ENCODE results near the gene METRNL.
"Not testable (repeated sequence)": the region's sequence is repeated elsewhere in the genome, so short reads cannot be mapped to it uniquely, and the experiment has no call there.

METRNL gene

DNA sequence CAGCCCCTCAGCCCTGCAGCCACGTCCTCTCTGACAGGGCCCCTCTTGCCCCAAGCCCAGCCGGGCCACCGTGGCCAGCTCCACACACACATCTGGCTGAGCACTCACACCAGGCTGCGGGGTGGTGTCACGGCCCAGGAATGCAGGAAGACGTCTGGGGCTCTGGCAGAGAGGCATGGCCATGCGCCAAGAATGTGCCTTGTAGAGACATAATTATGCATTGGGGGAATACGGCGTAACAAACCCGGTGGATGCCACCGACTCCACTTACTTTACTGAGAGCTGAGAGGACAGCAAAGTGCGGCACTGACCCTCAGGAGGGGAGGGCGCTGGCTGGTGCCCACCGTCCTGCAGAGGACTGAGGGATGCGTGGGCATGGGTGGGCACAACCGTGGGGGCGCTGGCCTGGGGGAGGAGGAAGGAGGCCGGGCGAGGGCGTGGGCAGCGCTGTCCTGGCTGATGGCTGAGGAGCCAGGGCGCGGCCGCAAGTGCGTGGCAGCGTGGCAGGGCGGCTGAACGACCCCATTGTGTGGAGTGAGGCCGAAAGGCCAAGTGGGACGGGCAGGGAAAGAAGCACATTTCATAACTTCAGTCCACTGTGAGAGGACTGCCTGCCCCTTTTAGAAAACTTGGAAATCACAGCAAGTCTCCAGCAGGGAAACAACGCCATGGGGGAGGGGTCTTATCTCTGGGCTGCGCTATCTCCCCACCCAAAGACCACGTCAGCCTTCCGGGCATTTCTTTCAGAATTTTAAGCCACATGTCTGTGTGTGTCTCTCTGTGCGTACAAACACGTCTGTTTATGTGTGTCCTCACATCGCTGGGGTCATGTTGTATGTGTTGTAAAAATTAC, 30.6 kb downstream of the METRNL start:
- no peak for DNase-seq

DNA sequence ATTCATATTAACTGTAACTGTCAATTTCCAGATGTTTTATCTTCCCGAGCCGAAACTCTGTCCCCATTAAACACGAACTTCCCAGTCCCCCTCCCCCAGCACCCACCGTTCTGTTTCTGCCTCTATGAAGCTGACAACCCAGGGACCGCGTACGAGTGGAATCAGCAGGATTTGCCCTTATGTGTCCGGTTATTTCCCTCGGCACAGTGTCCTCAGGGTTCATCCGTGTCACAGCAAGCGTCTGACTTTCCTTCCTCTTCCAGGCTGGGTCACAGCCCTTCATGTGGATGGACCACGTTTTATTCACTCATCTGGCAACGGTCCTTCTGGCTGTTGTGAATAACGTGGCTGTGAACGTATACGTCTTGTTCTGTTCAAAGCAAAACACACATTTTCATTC, 31.3 kb downstream of the METRNL start:
- DNase-seq, result no peak

DNA sequence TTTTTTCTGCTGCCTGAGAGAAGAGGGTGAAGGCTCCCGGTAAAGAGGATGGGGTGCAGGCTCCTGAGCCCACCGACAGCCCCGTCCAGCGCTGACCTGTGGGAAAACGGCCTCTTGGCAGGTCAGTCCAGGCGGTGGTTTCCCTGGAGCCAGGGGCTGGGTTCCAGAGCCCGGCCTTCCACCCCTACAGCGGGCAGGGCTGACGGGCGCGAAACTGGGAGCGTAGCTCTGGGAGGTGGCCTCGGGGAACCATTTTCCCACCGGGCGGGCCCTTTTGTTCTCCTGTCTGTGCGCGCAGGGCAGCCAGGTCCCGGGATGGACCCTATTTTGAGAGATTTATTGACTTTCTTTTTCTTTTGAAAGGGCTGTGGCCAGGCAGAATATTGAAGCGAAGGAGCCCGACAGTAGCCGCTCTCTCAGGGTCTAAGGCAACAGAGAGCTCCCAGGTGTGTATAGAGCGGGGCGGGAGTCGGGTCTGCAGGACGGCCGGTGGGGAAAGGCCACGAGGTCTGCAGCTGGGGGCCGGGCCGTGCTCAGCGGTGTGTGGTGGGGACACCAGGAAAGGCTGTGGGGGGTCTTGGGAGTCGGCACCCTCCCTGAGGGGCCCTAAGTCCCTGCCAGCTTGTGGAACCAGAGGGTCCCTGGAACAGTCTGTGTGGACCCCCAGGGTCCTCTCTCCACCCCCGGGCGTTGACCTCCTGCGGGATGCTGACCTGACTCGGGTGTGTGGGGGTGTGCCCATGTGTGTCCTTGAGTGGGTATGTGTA, 32.3 kb downstream of the METRNL start:
- DNase-seq, result no peak

DNA sequence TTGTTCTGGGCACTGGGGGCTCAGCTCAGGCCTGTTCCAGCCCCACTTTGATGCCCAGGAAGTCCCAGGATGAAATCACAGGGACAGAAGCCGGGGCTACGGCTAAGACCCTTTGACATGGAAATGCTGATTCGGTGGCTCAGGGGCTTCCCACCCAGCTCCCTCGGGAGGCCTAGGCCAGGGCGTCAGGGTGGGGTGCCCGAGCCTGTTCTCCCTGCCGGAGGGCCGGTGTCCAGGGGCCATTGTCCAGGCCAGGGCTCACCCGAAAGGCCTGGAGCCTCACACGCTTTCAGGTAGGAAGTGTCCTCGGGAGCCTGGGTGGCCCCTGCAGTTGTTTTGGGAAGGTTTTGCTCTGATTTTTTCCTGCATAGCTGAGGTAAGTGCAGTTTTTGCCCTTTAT, 34.0 kb downstream of the METRNL start:
- DNase-seq, result no peak

DNA sequence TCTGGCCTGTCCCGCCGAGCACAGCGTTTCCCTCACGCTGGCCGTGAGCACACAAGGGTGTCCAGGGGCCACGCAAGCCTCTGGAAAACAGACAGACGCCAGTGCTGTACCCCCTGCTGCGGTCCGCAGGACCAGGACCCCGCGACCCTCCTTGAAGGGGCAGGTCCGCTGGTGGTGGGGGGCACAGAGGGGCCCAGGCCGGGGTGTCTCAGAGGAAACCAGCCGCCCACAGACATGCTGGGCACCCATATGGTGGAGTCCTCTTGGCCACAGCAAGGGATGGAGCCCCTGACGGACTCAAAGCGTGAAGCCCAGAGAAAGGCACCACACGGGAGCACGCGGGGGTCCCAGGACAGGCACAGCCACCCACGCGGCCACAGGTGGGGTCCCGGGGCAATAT, 34.4 kb downstream of the METRNL start:
- DNase-seq, result no peak

DNA sequence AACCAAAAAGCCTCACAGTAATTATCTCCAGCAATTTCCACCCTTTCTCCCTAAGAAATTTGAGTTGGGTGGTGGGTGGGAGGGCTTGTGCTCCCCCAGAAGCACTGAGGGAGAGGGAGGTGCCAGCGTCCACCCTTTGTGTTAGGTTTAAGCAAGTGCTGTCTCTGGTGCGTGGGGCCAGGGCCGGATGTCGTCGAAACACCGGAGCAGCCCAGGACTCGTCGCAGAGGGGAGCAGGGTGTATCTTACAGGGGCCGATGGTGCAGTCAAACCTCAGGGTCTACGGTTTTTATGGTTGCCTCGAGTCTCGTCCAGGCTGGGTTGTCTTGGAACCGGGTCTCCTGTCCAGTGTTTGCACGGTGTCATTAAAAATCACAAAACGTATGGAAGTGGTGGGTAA, 35.3 kb downstream of the METRNL start:
- DNase-seq, result no peak

DNA sequence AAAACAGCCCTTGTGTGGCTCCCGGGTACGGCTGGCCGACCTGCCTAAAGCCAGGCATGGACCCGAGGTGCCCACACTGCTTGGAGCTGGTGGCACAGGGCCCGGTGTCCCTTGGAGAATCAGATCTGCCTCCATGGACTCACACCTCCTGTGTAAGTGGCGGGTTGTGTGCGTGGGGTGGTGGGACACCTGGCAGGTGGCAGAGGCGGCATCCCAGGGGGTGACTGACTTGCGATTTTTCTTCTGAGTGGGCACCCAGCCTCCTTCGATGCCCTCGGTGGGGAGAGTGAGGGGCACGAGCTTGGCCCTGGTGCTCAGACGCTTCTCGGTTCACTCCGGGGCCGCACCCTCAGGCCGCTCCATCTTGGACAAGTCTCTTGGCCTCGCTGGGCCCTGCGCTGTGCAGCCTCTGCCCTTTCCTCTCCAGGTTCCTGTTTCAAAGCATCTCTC, 35.8 kb downstream of the METRNL start:
- DNase-seq, result no peak

DNA sequence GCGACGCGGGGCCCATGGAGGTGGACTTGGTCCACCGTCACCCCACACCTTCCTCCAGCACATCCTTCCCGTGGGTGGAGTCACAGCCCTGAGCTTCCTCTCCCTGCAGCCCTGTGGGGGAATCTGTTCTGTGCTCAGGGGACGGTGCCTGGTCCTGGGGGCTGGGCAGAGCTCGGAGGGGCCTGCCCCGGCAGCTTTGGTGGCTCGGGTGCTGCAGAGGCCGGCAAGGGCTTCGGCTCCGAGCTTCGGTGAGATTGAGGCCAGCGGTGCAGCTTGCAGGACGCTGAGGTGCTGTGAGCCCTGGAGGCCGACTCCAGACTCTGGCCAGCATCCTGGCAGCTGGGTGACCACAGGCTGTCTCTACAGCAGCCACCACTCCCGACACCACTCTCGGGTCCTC, 36.4 kb downstream of the METRNL start:
- DNase-seq, result no peak

DNA sequence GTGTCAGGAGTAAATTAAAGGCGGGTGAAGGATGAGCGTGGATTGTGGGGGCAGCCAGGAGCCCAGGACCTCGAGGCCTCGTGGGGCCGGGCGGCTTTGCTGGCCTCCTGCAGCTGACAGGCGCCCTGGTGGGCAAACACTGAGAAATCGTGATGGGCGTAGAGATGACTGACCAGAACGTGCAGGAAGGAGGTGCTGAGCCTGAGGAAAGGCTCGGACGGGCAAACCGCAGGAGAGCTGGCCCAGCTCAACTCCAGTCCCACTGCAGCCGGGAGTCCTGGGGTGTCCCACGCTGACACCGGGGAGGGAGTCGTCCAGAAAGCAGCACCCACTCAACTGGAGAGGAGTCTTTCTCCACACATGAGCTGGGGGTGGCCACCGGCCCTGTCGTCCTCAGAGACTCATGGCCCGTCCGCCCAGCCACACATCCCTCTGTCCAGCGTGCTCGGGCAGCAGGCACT, 36.9 kb downstream of the METRNL start:
- no peak for DNase-seq

DNA sequence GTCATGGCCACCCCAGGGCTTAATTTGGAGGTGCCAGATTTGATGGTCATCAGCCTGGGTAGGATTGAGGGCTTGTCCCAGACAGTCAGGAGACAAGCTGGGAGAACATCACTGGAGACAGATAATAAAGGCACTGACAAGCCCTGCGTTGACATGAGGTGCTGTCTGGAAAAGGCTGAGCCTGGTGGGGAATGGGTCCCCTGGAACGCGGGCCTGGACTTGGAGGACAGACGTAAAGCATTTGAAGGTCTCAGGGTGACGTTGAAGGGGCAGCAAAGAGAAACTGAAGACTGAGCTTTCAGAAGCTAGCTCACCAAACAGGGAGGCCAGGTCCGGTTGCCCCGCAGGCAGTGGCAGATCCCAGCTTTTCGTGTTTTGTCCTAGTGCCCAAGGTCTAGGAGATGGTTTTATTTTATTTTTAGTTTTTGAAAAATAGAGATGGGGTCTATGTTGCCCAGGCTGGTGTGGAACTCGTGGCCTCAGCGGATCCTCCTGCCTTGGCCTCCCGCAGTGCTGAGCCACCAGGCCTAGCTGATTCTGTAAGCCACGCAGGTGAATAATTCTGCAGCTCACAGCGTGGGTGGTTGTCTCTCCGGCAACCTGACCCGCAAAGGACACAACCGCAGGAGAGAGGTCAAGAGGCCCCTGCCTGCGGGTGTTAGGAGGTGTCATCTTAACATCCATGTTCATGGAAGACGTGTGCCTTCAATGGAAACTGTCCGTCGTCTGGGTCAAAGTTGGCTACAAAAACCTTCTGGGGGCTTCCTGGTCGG, 37.6 kb downstream of the METRNL start:
- DNase-seq, result no peak

DNA sequence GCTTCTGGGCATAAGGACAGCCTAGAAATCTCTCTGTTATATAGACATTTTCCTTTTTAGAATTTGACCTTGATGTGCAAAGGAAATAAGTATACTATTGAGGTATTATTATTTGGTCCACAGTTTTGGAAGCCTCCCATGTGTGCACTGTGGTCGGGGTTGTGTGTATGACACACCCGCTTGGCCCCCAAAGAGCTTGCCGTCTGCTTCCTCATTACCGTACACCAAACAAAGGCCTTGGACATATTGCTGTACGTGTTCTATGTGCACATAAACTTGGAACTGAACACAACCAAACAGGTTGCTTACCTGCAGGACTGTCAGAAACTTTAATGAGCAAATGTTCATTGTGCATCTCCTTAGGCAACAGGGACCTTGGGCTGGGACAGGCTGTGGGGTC, 38.2 kb downstream of the METRNL start:
- no peak for DNase-seq

DNA sequence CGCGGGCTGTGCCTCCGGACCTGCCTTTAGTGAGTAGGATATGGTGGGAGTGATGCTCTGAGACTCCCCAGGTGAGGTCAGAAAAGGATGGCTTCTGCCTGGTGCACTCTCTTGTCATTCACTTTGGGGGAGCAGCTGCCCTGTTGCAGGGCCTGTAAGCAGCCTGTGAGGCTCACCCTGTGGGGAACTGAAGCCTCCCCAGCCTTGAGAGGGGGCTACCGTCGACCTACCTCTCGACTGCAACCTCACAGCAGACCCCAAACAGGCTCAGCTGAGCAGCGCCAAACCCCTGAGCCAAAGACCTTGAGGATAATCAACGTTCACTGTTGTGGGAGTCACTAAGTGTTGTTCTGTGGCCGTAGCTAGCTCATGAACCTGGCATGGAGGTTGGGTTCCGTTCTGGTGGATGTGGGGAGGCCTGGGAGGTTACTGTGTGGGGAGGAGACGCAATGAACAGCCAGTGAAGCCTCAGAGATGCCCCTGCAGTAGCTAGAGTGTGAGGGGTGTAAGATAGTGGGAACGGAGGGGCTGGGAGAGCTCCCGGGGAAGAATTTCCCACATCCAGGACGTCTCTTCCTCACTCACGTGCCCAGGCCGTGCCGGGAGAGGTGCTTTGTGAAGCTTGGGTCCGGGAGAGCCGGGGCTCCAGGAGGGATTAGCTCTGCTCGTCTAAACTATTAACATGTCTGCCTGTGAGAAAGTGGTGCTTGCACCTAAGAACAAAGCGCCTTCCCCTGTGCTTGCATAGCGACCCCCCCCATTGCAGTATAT, 38.8 kb downstream of the METRNL start:
- DNase-seq, result peak; percentile 8

DNA sequence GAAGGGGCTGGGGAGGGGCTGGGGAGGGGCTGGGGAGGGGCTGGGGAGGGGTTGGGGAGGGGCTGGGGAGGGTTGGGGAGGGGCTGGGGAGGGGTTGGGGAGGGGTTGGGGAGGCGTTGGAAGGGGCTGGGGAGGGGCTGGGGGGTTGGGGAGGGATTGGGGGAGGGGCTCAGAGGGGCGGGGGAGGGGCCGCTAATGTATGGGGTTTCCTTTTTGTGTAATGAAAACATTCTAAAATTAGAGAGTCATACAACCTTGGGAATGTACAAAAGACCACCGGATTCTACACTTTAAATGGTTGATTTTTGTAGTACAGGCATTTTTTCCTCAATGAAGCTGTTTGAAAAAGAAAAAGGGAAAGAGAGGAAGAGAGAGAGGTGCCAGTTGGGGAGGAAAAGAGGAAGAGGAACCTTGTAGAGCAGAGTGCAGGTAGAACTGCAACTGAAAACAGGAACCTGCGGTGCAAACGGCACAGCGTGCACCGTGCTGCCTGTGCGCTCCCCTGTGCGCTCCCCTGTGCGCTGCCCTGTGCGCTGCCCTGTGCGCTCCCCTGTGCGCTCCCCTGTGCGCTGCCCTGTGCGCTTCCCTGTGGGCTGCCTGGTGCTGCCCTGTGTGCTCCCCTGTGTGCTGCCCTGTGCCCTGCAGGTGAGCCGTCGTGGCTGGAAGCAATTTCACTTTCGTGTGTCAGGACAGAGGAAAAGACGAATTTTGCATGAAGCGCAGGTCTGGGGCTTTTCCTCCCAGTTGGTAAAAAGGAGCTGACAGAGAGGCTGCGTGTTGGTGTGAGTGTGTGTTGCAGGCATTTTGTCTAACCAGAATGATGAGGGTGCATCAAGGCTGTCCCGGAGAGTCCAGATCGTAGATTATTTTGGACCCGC, 40.8 kb downstream of the METRNL start:
- no peak for DNase-seq

DNA sequence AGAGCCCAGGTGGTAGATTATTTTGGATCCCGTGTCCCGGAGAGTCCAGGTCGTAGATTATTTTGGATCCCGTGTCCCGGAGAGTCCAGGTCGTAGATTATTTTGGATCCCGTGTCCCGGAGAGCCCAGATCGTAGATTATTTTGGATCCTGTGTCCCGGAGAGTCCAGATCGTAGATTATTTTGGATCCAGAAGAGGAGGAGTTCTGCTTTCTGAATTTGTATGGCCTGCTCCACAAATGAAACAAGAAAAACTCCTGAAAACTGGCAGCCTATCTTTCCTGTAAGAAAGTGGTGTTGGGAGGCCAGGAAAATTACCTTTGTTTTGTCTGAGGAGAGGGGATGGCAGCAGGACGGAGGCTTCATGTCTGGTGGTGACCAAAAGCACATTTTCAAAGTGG, 42.1 kb downstream of the METRNL start:
- DNase-seq, result not testable (repeated sequence)

DNA sequence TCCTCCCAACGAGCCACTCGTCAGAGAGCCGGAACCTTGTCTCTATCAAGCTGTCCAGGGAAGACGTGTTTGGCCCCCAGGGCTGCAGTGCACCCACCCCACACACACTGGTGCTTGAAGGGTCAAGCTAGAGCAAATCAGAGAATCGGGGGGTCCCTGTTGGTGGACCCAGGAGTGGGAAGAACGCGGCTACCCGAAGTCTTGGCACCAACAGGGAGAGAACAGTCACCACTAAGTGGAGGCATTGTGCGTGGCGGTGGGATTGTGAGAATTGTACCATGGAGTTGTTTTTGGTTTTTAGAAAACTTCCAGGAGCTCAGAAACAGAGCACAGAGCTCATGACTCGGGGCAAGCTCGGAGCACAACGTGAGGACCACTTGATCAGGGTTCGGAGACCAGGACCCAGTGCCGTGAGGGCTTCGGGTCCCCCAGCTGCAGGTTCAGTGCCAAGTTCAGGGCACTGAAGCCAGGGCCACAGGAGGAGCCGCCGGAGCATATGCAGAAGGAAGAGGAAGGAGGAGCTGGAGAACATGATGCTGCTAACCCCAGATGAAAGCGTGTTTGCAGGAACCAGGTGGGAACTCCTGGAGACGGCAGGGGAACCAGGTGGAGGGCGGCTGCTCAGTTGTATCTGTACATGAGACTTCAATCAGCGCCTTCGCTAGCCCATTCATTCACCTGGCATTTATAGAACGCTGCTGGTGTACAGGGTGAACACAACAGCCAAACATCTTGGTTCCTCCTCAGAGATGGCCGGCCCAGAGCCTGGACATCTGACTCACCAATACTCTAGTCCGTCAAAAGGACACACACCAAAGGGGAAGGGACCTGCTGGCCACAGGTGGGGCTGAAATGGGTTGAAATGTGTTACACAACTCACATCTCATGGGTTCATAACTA, 42.8 kb downstream of the METRNL start:
- no peak for DNase-seq

DNA sequence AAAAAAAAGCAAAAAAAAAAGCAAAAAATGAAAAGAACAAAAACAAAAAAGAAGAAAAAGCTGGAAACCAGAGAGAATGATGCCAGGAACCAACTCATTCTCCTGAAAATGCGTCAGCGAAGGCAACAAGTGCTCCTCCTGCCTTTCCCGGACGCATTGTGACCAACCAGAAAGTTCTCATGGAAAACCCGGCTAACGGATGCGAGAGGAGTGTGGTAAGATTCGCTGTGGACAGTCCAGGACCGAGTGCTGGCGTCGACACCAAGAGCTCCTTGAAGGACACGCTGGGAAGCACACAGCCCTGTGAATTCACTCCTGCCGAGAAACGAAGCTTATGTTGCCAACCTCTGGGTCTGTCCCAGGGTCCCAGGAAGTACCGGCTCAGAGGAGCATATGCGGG, 43.4 kb downstream of the METRNL start:
- no peak for DNase-seq

DNA sequence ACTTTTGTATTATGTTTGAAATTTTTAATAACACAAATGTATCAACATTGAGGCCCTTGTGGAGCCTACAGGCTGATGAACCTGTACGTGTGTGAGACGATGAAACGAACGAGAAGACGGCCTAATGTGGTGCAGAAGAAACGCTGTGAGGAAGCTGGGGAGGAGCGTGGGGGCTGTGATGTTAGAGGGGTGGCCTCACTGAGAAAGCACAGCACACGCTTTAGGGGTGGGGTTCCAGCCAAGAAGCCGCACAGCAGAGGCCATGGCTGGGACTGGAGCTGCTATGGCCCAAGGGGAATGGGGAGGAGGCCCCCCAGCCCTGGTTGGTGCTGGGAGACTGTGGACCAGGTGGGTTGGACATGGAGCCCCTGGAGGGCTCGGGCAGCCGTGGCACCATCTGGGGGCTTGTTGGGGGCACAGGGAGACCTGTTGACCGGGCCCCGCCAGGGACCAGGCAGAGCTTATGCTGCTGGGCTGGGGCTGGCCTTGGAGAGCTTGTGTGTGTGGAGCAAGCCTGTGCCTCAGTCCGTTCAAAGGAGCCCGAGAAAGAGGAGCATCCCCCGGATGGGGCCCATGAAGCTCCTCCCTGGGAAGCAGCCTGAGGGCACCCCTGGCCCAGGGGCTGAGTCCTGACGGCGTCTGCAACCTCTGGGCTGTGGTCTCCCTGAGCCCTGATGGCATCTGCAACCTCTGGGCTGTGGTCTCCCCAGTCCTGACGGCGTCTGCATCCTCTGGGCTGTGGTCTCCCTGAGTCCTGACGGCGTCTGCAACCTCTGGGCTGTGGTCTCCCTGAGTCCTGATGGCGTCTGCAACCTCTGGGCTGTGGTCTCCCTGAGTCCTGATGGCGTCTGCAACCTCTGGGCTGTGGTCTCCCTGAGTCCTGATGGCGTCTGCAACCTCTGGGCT, 44.7 kb downstream of the METRNL start:
- DNase-seq, result no peak

DNA sequence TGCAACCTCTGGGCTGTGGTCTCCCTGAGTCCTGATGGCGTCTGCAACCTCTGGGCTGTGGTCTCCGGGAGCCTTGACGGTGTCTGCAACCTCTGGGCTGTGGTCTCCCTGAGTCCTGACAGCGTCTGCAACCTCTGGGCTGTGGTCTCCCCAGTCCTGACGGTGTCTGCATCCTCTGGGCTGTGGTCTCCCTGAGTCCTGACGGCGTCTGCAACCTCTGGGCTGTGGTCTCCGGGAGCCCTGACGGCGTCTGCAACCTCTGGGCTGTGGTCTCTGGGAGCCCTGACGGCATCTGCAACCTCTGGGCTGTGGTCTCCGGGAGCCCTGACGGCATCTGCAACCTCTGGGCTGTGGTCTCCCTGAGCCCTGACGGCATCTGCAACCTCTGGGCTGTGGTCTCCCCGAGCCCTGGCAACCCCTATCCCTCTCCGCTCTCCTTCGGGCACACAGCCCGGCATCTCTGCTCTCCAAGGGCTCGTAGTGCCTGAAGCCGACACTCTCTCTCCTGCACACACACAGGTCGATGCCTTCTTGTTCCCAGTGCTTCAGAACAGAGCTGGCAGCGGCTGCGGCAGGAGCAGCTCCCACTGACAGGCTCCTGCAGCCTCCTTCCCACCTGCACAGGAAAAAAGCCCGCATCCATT, 45.6 kb downstream of the METRNL start:
- no peak for DNase-seq

Data from activated CD8-positive, alpha-beta memory T cell treated with anti-CD3 and anti-CD28 coated beads, Interleukin-2, amount 50 U/mL, for 4 hours (primary cell).